Loucy (cell line): Measurements from ENCODE around the gene ITGA11.

ENCODE experiments used
- H2AFZ ChIP-seq: fragments of 200-600 bp; sonication (generic); 2 replicates; pipeline ENCODE4 v1.6.0; 2016; ENCODE audit warnings: antibody characterized with exemption, mild to moderate bottlenecking, low read length, moderate library complexity
- H3F3A ChIP-seq: fragments of 200-600 bp; 2 replicates; pipeline ENCODE4 v1.6.0; 2016; ENCODE audit warnings: antibody characterized with exemption, low read depth, mild to moderate bottlenecking
- H3K27me3 ChIP-seq: fragments of 200-600 bp; sonication (generic); 2 replicates; pipeline ENCODE4 v1.6.1; 2014; ENCODE audit warnings: low read length, mild to moderate bottlenecking; ENCODE audit not compliant: insufficient read depth, poor library complexity, severe bottlenecking
- H3K36me3 ChIP-seq: fragments of 200-600 bp; sonication (generic); 2 replicates; pipeline ENCODE4 v1.6.1; 2016; ENCODE audit warnings: low read length; ENCODE audit not compliant: insufficient read depth
- H3K4me1 ChIP-seq: fragments of 200-600 bp; sonication (generic); 2 replicates; pipeline ENCODE4 v1.5.1; 2014; ENCODE audit warnings: low read length, mild to moderate bottlenecking; ENCODE audit not compliant: insufficient read depth, poor library complexity, severe bottlenecking
- H3K4me2 ChIP-seq: fragments of 200-600 bp; sonication (generic); 2 replicates; pipeline ENCODE4 v1.6.0; 2014; ENCODE audit warnings: antibody characterized with exemption, low read length, low read depth, mild to moderate bottlenecking; ENCODE audit not compliant: poor library complexity, severe bottlenecking
- H3K4me3 ChIP-seq: fragments of 200-600 bp; sonication (generic); 2 replicates; pipeline ENCODE4 v1.5.1; 2014; ENCODE audit warnings: low read length, mild to moderate bottlenecking, mixed read lengths; ENCODE audit not compliant: poor library complexity, severe bottlenecking
- H3K79me2 ChIP-seq: fragments of 200-600 bp; sonication (generic); 2 replicates; pipeline ENCODE4 v1.6.1; 2014; ENCODE audit warnings: low read length; ENCODE audit not compliant: insufficient read depth
- H3K9ac ChIP-seq: fragments of 200-600 bp; sonication (generic); 2 replicates; pipeline ENCODE4 v1.6.0; 2014; ENCODE audit warnings: mild to moderate bottlenecking, low read depth, low read length, moderate library complexity; ENCODE audit not compliant: poor library complexity, severe bottlenecking
- H3K9me2 ChIP-seq: fragments of 200-600 bp; sonication (generic); replicated peaks from 2 replicates; pipeline ENCODE4 v1.6.1; 2016; ENCODE audit warnings: low read depth, low read length, mixed read lengths
- H3K9me3 ChIP-seq: fragments of 200-600 bp; sonication (generic); 2 replicates; pipeline ENCODE4 v1.6.1; 2014; ENCODE audit warnings: mild to moderate bottlenecking, antibody characterized with exemption, low read length, low read depth; ENCODE audit not compliant: insufficient read depth
- H4K20me1 ChIP-seq: fragments of 200-600 bp; sonication (generic); 2 replicates; pipeline ENCODE4 v1.6.0; 2014; ENCODE audit warnings: antibody characterized with exemption, low read length, mild to moderate bottlenecking; ENCODE audit not compliant: insufficient read depth, poor library complexity, severe bottlenecking
- EZH2phosphoT487 ChIP-seq: fragments of 200-600 bp; IDR thresholded peaks from 2 replicates; pipeline ENCODE4 v1.6.1; 2018; ENCODE audit warnings: antibody characterized with exemption, mild to moderate bottlenecking, moderate library complexity, borderline replicate concordance
- TF ChIP-seq, protein P1 (sequence below): fragments of 200-600 bp; sonication (generic); conservative IDR thresholded peaks from 2 replicates; pipeline ENCODE4 v1.5.1; 2014; ENCODE audit warnings: mild to moderate bottlenecking, antibody characterized with exemption, low read length

ITGA11 gene

DNA sequence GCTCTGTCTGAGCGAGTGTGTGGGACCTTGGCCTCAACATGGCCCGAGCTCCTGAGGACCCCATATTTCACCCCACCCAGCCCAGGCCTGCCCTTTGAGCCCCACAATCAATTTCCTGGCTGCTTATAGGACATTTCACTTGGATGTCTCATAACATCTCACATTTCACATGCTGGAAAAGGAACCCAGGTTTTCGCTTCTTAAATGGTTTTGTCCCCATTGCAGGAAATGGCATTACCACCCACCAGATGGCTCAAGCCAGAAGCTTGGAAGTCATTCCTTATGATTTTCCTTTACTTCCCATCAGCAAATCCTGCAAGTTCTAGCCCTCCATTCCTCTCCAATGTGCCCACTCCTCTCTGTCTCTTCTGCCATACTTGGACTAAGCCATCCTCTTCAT is 14.9 kb downstream of the ITGA11 start:
- Histone ChIP-seq H2AFZ (no peak overlapping the region), H3K4me1 (no peaks in the 10 kb centered on the region), H3F3A (no peaks in the 10 kb centered on the region), H3K4me2 (no peak overlapping the region), H3K9me3 (no peaks in the 10 kb centered on the region), H3K79me2 (no peaks in the 10 kb centered on the region), H3K36me3 (no peaks in the 10 kb centered on the region), H3K9me2 (no peaks in the 10 kb centered on the region), H3K9ac (no peak overlapping the region), H3K27me3 (no peaks in the 10 kb centered on the region), H3K4me3 (no peak overlapping the region), H4K20me1 (no peaks in the 10 kb centered on the region)
- no peak for TF ChIP-seq EZH2phosphoT487
- TF ChIP-seq, protein P1, sequence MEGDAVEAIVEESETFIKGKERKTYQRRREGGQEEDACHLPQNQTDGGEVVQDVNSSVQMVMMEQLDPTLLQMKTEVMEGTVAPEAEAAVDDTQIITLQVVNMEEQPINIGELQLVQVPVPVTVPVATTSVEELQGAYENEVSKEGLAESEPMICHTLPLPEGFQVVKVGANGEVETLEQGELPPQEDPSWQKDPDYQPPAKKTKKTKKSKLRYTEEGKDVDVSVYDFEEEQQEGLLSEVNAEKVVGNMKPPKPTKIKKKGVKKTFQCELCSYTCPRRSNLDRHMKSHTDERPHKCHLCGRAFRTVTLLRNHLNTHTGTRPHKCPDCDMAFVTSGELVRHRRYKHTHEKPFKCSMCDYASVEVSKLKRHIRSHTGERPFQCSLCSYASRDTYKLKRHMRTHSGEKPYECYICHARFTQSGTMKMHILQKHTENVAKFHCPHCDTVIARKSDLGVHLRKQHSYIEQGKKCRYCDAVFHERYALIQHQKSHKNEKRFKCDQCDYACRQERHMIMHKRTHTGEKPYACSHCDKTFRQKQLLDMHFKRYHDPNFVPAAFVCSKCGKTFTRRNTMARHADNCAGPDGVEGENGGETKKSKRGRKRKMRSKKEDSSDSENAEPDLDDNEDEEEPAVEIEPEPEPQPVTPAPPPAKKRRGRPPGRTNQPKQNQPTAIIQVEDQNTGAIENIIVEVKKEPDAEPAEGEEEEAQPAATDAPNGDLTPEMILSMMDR = no peak

DNA sequence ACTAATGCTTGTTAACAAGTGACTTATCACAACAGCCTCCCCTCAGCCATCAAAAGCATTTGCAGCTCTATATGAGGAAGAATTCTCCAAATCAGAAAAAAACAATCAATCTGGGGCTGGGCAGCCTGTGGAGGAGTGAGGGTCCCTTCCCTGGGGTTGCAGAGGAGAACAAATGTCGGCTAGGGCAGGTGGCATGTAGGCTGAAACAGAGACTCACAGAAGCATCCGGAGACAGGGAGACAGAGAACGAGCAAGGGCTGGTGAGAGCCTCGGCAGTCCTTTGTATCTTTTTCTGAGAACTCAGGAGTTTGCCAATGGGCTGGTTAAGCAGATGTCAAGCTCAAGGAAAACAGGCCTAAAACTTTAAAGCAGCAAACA is 15.8 kb downstream of the ITGA11 start:
- Histone ChIP-seq H3K79me2 (no peaks in the 10 kb centered on the region), H4K20me1 (no peaks in the 10 kb centered on the region), H3K4me1 (no peaks in the 10 kb centered on the region), H3K9me2 (no peaks in the 10 kb centered on the region), H3K9ac (no peak overlapping the region), H3K27me3 (no peaks in the 10 kb centered on the region), H3K4me2 (no peak overlapping the region), H3K36me3 (no peaks in the 10 kb centered on the region), H3K4me3 (no peak overlapping the region), H3K9me3 (no peaks in the 10 kb centered on the region), H2AFZ (no peak overlapping the region), H3F3A (no peaks in the 10 kb centered on the region)
- no peak for TF ChIP-seq EZH2phosphoT487
- TF ChIP-seq, protein P1 = no peak

DNA sequence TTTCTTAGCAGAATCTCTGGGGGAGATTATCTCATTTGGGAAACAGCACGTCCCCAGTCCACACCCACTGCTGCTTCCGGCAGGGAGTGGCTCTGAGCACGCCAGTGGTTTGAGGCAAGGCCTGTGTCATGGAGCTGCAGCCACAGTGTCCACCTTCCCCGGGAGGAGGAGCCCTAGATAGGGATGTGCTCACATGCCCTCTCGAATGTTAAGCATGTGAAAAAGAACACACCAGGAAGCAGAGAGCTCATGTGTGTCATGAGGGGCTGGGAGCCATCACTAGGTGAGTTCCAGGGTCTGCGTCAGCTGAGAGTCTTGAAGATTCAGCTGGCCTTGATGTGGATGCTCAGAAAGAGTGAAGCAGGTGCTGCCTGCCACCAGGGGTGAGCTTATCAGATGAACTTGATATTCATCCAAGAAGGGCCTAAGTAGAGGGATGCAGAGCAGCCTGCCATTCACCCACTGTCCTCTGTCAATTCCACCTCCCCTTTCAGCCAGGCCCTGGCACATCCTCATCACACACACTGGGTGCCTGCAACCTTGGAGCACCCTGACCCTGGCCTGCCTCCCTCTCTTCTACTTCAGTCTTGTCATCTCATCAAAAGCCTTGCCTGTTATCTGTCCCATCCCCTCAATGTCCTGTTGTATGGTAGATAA is 16.3 kb downstream of the ITGA11 start:
- Histone ChIP-seq H3K4me2 (no peak overlapping the region), H4K20me1 (no peaks in the 10 kb centered on the region), H2AFZ (no peak overlapping the region), H3K79me2 (no peaks in the 10 kb centered on the region), H3K9ac (no peak overlapping the region), H3K9me2 (no peaks in the 10 kb centered on the region), H3K36me3 (no peaks in the 10 kb centered on the region), H3K4me1 (no peaks in the 10 kb centered on the region), H3K9me3 (no peaks in the 10 kb centered on the region), H3K27me3 (no peaks in the 10 kb centered on the region), H3K4me3 (no peak overlapping the region), H3F3A (no peaks in the 10 kb centered on the region)
- no peak for TF ChIP-seq EZH2phosphoT487
- TF ChIP-seq, protein P1 = no peak
